ENCODE data around the gene BUB1. TPM values are rescaled to one million over a fixed set of nuclear protein-coding genes. Genes with fewer than 3 reads are reported as not detected.

Gene BUB1
- total RNA-seq, 2 donors from 2014 or later = 14.7 to 47.3 TPM

DNA sequence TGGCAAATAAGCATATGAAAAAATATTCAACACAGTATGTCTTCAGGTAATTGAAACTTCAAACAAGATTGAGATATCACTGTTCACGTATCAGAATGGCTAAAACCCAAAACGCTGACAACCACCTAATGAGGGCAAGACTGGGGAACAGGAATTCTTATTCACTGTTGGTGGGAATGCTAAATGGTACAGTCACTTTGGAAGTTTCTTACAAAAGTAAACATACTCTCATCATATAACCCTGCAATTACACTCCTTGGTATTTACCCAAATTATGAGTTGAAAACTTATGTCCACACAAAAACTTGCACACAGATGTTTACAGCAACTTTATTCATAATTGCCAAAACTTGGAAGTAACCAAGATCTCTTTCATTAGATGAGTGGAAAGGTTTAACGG lies 30.1 kb downstream of the BUB1 start:
- intact Hi-C loops (cut with DNase I) = no loop called here
- TF ChIP-seq CTCF (IDR thresholded peaks at IDR 0.05) = no peak
- DNase-seq = no peak
- Histone ChIP-seq H3K9ac (ENCODE audit: low read depth in 2 of 2, low read length in 2 of 2) (no peak overlapping the region), H3K4me3 (no peak overlapping the region), H3K9me3 (no peaks in the 10 kb centered on the region), H3K4me1 (no peaks in the 10 kb centered on the region), H3K36me3 (no peaks in the 10 kb centered on the region), H3K27me3 (no peaks in the 10 kb centered on the region), H3K27ac (no peak overlapping the region)

- intact Hi-C loops (cut with DNase I) = no loop called here
- Histone ChIP-seq H3K4me1 (no peaks in the 10 kb centered on the region), H3K27ac (no peak overlapping the region), H3K27me3 (no peaks in the 10 kb centered on the region), H3K36me3 (no peaks in the 10 kb centered on the region), H3K4me3 (no peak overlapping the region), H3K9me3 (no peaks in the 10 kb centered on the region), H3K9ac (ENCODE audit: low read depth in 2 of 2, low read length in 2 of 2) (no peak overlapping the region)
- TF ChIP-seq CTCF (IDR thresholded peaks at IDR 0.05) = no peak
- DNase-seq = no peak
These were observed 32.2 kb downstream of the BUB1 start for GRCh38 chr2:110645616-110646015.

DNA sequence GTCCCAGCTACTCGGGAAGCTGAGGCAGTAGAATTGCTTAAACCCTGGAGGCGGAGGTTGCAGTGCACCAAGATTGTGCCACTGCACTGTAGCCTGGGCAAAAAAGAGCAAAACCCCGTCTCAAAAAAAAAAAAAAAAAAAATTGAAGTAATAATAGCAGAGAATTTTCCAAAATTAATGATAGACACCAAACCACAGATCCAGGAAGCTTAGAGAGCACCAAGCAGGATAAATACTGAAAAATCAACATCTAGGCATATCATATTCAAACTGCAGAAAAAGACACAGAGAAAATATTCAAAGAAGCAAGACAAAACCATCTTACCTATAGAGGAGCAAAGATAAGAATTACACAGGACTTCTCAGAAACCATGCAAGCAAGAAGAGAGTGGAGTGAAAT lies 33.5 kb downstream of the BUB1 start:
- no peak overlapping the region for H3K4me3 ChIP-seq
- H3K27ac ChIP-seq = no peak overlapping the region
- no peaks in the 10 kb centered on the region for H3K27me3 ChIP-seq
- no peaks in the 10 kb centered on the region for H3K36me3 ChIP-seq
- TF ChIP-seq CTCF (IDR thresholded peaks at IDR 0.05) = no peak
- DNase-seq = no peak
- intact Hi-C loops (cut with DNase I) = no loop called here
- H3K9ac ChIP-seq (ENCODE audit: low read depth in 2 of 2, low read length in 2 of 2) = no peak overlapping the region
- H3K4me1 ChIP-seq = no peaks in the 10 kb centered on the region
- no peaks in the 10 kb centered on the region for H3K9me3 ChIP-seq

GRCh38 chr2:110642360-110642759 lies 35.5 kb downstream of the BUB1 start:
- Histone ChIP-seq H3K36me3 (no peaks in the 10 kb centered on the region), H3K4me1 (no peaks in the 10 kb centered on the region), H3K27me3 (no peaks in the 10 kb centered on the region), H3K4me3 (no peak overlapping the region), H3K9ac (ENCODE audit: low read depth in 2 of 2, low read length in 2 of 2) (no peak overlapping the region), H3K9me3 (no peaks in the 10 kb centered on the region), H3K27ac (no peak overlapping the region)
- no peak for DNase-seq
- no peak for TF ChIP-seq CTCF (IDR thresholded peaks at IDR 0.05)
- intact Hi-C loops (cut with DNase I) = no loop called here

- intact Hi-C loops (cut with DNase I) = no loop called here
- Histone ChIP-seq H3K9me3 (no peaks in the 10 kb centered on the region), H3K4me1 (no peaks in the 10 kb centered on the region), H3K9ac (ENCODE audit: low read depth in 2 of 2, low read length in 2 of 2) (no peak overlapping the region), H3K27ac (no peak overlapping the region), H3K27me3 (no peaks in the 10 kb centered on the region), H3K4me3 (no peak overlapping the region), H3K36me3 (no peaks in the 10 kb centered on the region)
- no peak for TF ChIP-seq CTCF (IDR thresholded peaks at IDR 0.05)
- no peak for DNase-seq
These were observed 37.9 kb downstream of the BUB1 start for GRCh38 chr2:110639972-110640371.
